NCI-H128 (cell line): Measurements from ENCODE around the gene PISD.
"Not testable (repeated sequence)": the region's sequence is repeated elsewhere in the genome, so short reads cannot be mapped to it uniquely, and the experiment has no call there.

ENCODE experiments used
- DNase-seq: peaks from one replicate; lab custom pipeline; 2025; ENCODE audit not compliant: unreplicated experiment; lab: John Stamatoyannopoulos, UW

The PISD gene

GRCh38 chr22:31661851-31662667 lies at the start of gene PISD:
PISD (minus strand) TSS chr22:31662215; CDS start chr22:31662208, 7 bp downstream.
- peak; percentile 88 for DNase-seq

- DNase-seq = not testable (repeated sequence)
These were observed 49.2 kb upstream of the PISD start for GRCh38 chr22:31711226-31711625.

DNA sequence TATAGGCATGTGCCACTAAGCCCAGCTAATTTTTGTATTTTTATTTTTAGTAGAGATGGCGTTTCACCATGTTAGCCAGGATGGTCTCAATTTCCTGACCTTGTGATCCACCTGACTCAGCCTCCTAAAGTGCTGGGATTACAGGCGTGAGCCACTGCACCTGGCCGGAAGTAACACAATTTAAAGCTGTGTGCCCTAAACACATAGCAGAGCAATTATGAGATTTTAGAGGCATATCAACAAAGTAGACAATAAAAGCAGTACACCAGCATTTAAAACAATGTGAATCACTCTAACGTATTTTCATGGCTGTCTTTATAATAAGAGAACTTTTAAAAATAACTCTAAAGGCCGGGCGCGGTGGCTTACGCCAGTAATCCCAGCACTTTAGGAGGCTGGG lies 45.5 kb upstream of the PISD start:
- DNase-seq = no peak

GRCh38 chr22:31695423-31695822 lies 33.4 kb upstream of the PISD start:
- no peak for DNase-seq

GRCh38 chr22:31694046-31694445 lies 32.0 kb upstream of the PISD start:
- not testable (repeated sequence) for DNase-seq

- DNase-seq = no peak
These were observed 30.3 kb upstream of the PISD start for GRCh38 chr22:31692186-31692886.

- no peak for DNase-seq
These were observed 29.4 kb upstream of the PISD start for GRCh38 chr22:31691408-31691807.

DNA sequence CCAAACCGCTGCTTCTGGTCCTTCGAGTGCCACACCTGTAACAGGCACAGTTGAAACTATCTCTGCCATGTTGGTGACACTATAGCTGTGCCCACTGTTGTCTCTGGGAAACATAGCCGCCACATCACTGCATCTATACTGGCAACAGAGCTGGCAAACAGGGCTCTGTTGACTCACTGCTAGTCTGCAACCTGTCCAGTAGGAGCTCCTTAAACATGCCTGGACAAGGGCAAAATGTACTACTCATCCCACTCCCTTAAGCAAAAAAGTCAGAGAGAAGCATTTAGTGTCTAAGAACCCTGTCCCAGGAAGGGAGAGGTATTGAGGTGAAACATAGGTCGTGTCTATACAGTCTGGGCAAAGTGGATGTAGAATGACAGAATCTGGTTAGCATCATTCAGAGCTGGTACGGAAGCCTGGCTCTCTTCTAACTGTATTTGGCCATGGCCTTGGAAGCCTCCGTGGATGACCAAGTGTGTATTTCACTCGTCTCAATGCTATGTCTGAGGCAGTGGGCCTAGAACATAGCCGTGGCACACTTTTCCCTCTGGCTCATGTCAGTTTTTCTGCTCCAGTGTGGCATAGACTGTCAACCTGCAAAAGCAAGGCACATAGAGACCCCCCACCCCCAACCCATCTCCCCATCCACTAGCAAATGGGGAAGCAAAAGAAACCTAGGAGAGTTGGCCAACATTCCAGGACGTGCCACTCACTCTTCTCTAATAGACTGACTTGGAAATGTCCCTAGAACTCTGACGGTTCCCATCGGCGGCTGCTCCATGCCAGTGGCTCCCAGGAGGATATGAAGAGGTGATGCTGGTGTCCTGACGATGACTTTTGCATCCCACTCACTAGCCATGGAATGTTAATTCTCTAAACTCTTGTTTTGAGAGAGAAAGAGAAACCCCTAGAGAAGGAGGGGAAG lies 21.4 kb upstream of the PISD start:
- DNase-seq = no peak

- no peak for DNase-seq
These were observed 20.7 kb upstream of the PISD start for GRCh38 chr22:31682751-31683150.

GRCh38 chr22:31681349-31682345 lies 19.6 kb upstream of the PISD start:
- no peak for DNase-seq

DNA sequence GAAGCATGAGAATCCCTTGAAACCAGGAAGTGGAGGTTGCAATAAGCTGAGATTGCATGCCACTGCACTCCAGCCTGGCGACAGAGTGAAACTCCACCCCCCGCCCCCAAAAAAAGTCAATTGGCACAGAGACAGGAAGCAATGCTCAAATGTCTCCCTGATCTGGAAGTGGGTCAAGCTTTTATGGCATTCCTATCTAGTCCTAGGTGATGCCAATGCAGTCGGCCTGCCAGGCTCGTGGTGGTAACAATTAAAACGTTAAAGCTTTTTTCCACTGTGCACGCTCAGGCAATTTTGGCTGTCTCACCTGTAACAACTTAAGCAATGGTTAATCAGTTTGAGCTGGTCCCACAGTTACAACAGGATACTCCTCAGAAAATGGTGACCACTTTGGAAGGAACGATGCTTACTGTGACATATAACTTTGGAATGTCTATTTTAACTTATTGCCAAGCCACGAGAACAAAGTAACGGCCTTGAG lies 18.9 kb upstream of the PISD start:
- no peak for DNase-seq

GRCh38 chr22:31678748-31679147 lies 16.7 kb upstream of the PISD start:
- DNase-seq = no peak

DNA sequence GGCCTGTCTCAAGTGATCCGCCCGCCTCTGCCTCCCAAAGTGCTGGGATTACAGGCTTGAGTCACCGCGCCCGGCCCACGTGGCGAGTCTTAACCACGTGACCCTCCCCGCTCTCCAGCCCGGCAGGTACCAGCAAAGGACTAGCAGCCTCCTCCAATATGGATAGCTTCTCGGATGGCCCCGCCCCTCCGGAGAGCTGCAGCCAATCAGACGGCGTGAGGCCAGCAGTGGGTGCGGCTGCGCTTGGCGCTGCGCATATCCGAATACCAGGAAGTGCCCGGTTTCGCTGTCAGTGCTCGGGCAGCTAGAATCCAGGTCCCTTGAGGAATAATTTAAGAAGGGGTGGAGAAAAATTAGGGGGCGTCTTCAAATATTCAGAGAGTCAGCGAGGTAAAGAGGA lies 14.7 kb upstream of the PISD start:
- peak; percentile 4 for DNase-seq

DNA sequence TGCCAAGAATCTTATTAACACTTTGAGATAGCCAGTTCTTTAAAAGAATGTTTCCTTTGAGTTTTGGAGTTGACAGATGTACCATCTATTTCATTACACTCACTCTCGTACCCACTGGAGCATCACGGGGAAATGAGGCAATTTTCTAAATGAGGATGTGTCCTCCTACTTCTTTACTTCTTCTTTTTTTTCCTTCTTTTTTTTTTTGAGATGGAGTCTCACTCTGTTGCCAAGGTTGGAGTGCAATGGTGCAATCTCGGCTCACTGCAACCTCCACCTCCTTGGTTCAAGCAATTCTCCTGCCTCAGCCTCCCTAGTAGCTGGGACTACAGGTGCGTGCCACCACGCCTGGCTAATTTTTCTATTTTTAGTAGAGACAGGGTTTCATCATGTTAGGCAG lies 12.2 kb upstream of the PISD start:
- not testable (repeated sequence) for DNase-seq

- DNase-seq = not testable (repeated sequence)
These were observed 6.8 kb upstream of the PISD start for GRCh38 chr22:31668849-31669248.

GRCh38 chr22:31662668-31663037 lies 638 bp upstream of the PISD start:
- no peak for DNase-seq

GRCh38 chr22:31660860-31661341 lies 1.1 kb downstream of the PISD start:
- not testable (repeated sequence) for DNase-seq

DNA sequence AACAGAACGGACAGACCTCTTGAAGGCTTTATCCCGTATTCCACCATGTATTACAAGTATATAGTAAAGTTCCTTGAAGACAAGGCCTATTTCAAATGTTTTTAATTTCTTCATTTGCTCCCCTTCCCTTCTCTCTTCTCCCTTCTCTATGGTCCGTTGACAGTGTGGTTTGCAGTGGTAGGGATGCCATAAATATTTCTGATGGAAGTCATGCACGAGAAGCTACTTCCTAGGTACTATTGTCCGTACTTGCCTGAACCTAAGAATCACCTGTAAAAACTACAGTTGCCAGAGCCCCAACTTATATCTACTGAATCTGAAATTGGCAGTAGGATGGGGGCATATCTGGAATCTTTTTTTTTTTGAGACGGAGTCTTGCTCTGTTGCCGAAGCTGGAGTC lies 2.8 kb downstream of the PISD start:
- no peak for DNase-seq

GRCh38 chr22:31654408-31654807 lies 7.6 kb downstream of the PISD start:
- DNase-seq = no peak

GRCh38 chr22:31653944-31654343 lies 8.1 kb downstream of the PISD start:
- DNase-seq = no peak
